HEK293 (cell line): ENCODE measurements around the gene ARHGEF39.

ENCODE experiments used
- BCL11A ChIP-seq: fragments of 450-650 bp; formaldehyde crosslinking; IDR thresholded peaks from 2 replicates; pipeline ENCODE4 v1.5.1; 2016; ENCODE audit warnings: low read depth, missing biosample characterization, missing genetic modification characterization
- KLF10 ChIP-seq: fragments of 450-650 bp; IDR thresholded peaks from 2 replicates; pipeline ENCODE4 v1.5.1; 2018; ENCODE audit warnings: missing biosample characterization, mild to moderate bottlenecking, missing genetic modification characterization
- KLF16 ChIP-seq: fragments of 450-650 bp; formaldehyde crosslinking; IDR thresholded peaks from 2 replicates; pipeline ENCODE4 v1.5.1; 2017; ENCODE audit warnings: missing biosample characterization, missing genetic modification characterization
- ZNF274 ChIP-seq, 2 experiments: fragments of 200-500 bp in 1 of 2; fragments of 450-650 bp in 1 of 2; sonication (Bioruptor generic) in 1 of 2; formaldehyde crosslinking in 1 of 2; IDR thresholded peaks; 2 replicates each; pipeline versions ENCODE4 v1.5.1 to v1.6.1; 2014 to 2016; ENCODE audit warnings: borderline replicate concordance in 1 of 2, inconsistent platforms in 1 of 2, low read length in 1 of 2, missing biosample characterization in 1 of 2, missing genetic modification characterization in 1 of 2
- ZNF280C ChIP-seq: fragments of 450-650 bp; formaldehyde crosslinking; IDR thresholded peaks from 2 replicates; pipeline ENCODE4 v1.5.1; 2016; ENCODE audit warnings: missing biosample characterization, missing genetic modification characterization
- ZNF302 ChIP-seq: fragments of 450-650 bp; formaldehyde crosslinking; IDR thresholded peaks from 2 replicates; pipeline ENCODE4 v1.5.1; 2016; ENCODE audit warnings: missing biosample characterization, missing genetic modification characterization, low read depth
- ZNF626 ChIP-seq: fragments of 450-650 bp; sonication (Bioruptor Pico); formaldehyde crosslinking; IDR thresholded peaks from 2 replicates; pipeline ENCODE4 v1.5.1; 2018; ENCODE audit warnings: missing biosample characterization, missing genetic modification characterization, inconsistent platforms
- ZNF670 ChIP-seq: fragments of 450-650 bp; formaldehyde crosslinking; IDR thresholded peaks from 2 replicates; pipeline ENCODE4 v1.5.1; 2016; ENCODE audit warnings: missing biosample characterization, missing genetic modification characterization, low read depth
- TF ChIP-seq, protein P1 (sequence below): fragments of 450-650 bp; formaldehyde crosslinking; IDR thresholded peaks from 2 replicates; pipeline ENCODE4 v1.5.1; 2016; ENCODE audit warnings: missing biosample characterization, missing genetic modification characterization
- TF ChIP-seq, protein P2 (sequence below): fragments of 450-650 bp; formaldehyde crosslinking; IDR thresholded peaks from 2 replicates; pipeline ENCODE4 v1.5.1; 2016; ENCODE audit warnings: missing biosample characterization, missing genetic modification characterization, low read depth

DNA sequence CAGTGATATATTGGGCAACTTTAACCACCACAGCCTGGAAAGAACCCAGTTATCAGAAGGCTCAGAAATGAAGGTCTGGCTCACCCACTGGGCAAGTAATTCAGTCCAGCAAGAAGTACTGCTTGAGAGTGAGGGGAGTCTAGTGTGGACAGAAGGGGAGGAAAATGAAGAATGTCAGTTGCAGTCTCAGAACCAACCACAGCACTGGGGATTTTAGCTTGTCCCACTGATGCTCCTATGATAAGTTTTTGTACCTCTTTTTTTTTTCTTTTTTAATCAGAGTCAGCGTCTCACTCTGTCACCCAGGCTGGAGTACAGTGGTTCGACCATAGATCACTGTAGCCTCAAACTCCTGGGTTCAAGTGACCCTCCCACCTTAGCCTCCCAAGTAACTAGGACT lies 37.4 kb downstream of the ARHGEF39 start:
- TF ChIP-seq ZNF280C (tag by site-specific recombination) (no peak), KLF10 (tag by site-specific recombination) (no peak), ZNF302 (no peak), KLF16 (tag by site-specific recombination) (no peak), ZNF670 (tag by site-specific recombination) (no peak), BCL11A (tag by site-specific recombination) (no peak), ZNF626 (tag by site-specific recombination) (no peak), ZNF274 (IDR thresholded peaks at IDR 0.05; ENCODE audit: low read length) (no peak), ZNF274 (tag by site-specific recombination; IDR thresholded peaks at IDR 0.05; ENCODE audit: borderline replicate concordance) (no peak)
- TF ChIP-seq, protein P1, sequence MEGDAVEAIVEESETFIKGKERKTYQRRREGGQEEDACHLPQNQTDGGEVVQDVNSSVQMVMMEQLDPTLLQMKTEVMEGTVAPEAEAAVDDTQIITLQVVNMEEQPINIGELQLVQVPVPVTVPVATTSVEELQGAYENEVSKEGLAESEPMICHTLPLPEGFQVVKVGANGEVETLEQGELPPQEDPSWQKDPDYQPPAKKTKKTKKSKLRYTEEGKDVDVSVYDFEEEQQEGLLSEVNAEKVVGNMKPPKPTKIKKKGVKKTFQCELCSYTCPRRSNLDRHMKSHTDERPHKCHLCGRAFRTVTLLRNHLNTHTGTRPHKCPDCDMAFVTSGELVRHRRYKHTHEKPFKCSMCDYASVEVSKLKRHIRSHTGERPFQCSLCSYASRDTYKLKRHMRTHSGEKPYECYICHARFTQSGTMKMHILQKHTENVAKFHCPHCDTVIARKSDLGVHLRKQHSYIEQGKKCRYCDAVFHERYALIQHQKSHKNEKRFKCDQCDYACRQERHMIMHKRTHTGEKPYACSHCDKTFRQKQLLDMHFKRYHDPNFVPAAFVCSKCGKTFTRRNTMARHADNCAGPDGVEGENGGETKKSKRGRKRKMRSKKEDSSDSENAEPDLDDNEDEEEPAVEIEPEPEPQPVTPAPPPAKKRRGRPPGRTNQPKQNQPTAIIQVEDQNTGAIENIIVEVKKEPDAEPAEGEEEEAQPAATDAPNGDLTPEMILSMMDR (tag by site-specific recombination): no peak
- TF ChIP-seq, protein P2, sequence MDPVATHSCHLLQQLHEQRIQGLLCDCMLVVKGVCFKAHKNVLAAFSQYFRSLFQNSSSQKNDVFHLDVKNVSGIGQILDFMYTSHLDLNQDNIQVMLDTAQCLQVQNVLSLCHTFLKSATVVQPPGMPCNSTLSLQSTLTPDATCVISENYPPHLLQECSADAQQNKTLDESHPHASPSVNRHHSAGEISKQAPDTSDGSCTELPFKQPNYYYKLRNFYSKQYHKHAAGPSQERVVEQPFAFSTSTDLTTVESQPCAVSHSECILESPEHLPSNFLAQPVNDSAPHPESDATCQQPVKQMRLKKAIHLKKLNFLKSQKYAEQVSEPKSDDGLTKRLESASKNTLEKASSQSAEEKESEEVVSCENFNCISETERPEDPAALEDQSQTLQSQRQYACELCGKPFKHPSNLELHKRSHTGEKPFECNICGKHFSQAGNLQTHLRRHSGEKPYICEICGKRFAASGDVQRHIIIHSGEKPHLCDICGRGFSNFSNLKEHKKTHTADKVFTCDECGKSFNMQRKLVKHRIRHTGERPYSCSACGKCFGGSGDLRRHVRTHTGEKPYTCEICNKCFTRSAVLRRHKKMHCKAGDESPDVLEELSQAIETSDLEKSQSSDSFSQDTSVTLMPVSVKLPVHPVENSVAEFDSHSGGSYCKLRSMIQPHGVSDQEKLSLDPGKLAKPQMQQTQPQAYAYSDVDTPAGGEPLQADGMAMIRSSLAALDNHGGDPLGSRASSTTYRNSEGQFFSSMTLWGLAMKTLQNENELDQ (tag by site-specific recombination): no peak
